ENCODE data around the gene ATF7. TPM values are rescaled to one million over a fixed set of nuclear protein-coding genes. Genes with fewer than 3 reads are reported as not detected.
"Not testable (repeated sequence)": the region's sequence is repeated elsewhere in the genome, so short reads cannot be mapped to it uniquely, and the experiment has no call there.

ATF7 gene
- polyA plus RNA-seq, 3 donors: 21.7 to 27.9 (median 24.4) TPM

- Mint-ChIP-seq H3K9me3 (no peaks in the 10 kb centered on the region), H3K36me3 (peaks cover 39 to 60% of the 10 kb centered on the region in 2 donors), H3K27me3 (ENCODE audit: low read depth in 3 of 3) (no peaks in the 10 kb centered on the region), H3K4me3 (no peak overlapping the region), H3K27ac (peak overlapping the region in 2 of 7 donors; percentile 2 to 10), H3K4me1 (no peaks in the 10 kb centered on the region)
- DNase-seq: no peak
- no CpG with 5 or more reads among the region's 2 CpGs for WGBS (ENCODE audit: insufficient coverage)
- intact Hi-C loops (cut with micrococcal nuclease): no loop called here
- Histone ChIP-seq H3K27me3 (ENCODE audit: control insufficient read depth in 2 of 2, insufficient read depth in 2 of 2, low read length in 2 of 2) (no peaks in the 10 kb centered on the region), H3K9ac (ENCODE audit: insufficient read depth, low read length, poor library complexity, severe bottlenecking) (no peak overlapping the region), H3K4me1 (ENCODE audit: control insufficient read depth in 1 of 2, insufficient read depth in 2 of 2, low read length in 2 of 2) (no peaks in the 10 kb centered on the region), H3K4me3 (replicated peaks in 1 of 3; ENCODE audit: low read depth in 2 of 3, low read length in 3 of 3) (no peak overlapping the region), H3K27ac (ENCODE audit: low read depth in 1 of 2, low read length in 2 of 2) (peak overlapping the region in 1 of 2 donors; percentile 26), H3K79me2 (ENCODE audit: insufficient read depth, low read length) (peaks cover 7% of the 10 kb centered on the region), H2AFZ (ENCODE audit: insufficient read depth, low read depth, low read length, poor library complexity, severe bottlenecking) (no peak overlapping the region), H4K20me1 (ENCODE audit: insufficient read depth, low read length) (no peaks in the 10 kb centered on the region), H3K9me3 (replicated peaks in 1 of 2; ENCODE audit: control insufficient read depth in 1 of 2, insufficient read depth in 1 of 2, low read length in 2 of 2) (no peaks in the 10 kb centered on the region), H3K36me3 (replicated peaks in 1 of 2; ENCODE audit: control insufficient read depth in 1 of 2, insufficient read depth in 2 of 2, low read length in 2 of 2) (peaks cover 36 to 63% of the 10 kb centered on the region in 2 donors), H3K4me2 (replicated peaks; ENCODE audit: extremely low read depth, low read length, poor library complexity, severe bottlenecking) (no peak overlapping the region)
- TF ChIP-seq CTCF (IDR thresholded peaks at IDR 0.05): no peak
Observed at GRCh38 chr12:53551889-53552291, 74.3 kb downstream of the ATF7 start.

- no peak overlapping the region for H2AFZ ChIP-seq (ENCODE audit: insufficient read depth, low read depth, low read length, poor library complexity, severe bottlenecking)
- 80% methylated on average over 1 of the region's 1 CpG for WGBS (ENCODE audit: insufficient coverage)
- H3K9me3 Mint-ChIP-seq: no peaks in the 10 kb centered on the region
- H3K27me3 Mint-ChIP-seq (ENCODE audit: low read depth in 3 of 3): no peaks in the 10 kb centered on the region
- H3K27ac ChIP-seq (ENCODE audit: low read depth in 1 of 2, low read length in 2 of 2): no peak overlapping the region
- no peak overlapping the region for H3K4me2 ChIP-seq (replicated peaks; ENCODE audit: extremely low read depth, low read length, poor library complexity, severe bottlenecking)
- no peaks in the 10 kb centered on the region for H3K27me3 ChIP-seq (ENCODE audit: control insufficient read depth in 2 of 2, insufficient read depth in 2 of 2, low read length in 2 of 2)
- H3K4me1 ChIP-seq (ENCODE audit: control insufficient read depth in 1 of 2, insufficient read depth in 2 of 2, low read length in 2 of 2): no peaks in the 10 kb centered on the region
- TF ChIP-seq CTCF (IDR thresholded peaks at IDR 0.05): no peak
- peaks cover 36 to 63% of the 10 kb centered on the region in 2 donors for H3K36me3 ChIP-seq (replicated peaks in 1 of 2; ENCODE audit: control insufficient read depth in 1 of 2, insufficient read depth in 2 of 2, low read length in 2 of 2)
- H3K9me3 ChIP-seq (replicated peaks in 1 of 2; ENCODE audit: control insufficient read depth in 1 of 2, insufficient read depth in 1 of 2, low read length in 2 of 2): no peaks in the 10 kb centered on the region
- H3K79me2 ChIP-seq (ENCODE audit: insufficient read depth, low read length): peaks cover 5% of the 10 kb centered on the region
- DNase-seq: no peak
- no peak overlapping the region for H3K4me3 Mint-ChIP-seq
- H3K27ac Mint-ChIP-seq: peak overlapping the region in 1 of 7 donors; percentile 6
- no peak overlapping the region for H3K9ac ChIP-seq (ENCODE audit: insufficient read depth, low read length, poor library complexity, severe bottlenecking)
- H3K4me3 ChIP-seq (replicated peaks in 1 of 3; ENCODE audit: low read depth in 2 of 3, low read length in 3 of 3): no peak overlapping the region
- H4K20me1 ChIP-seq (ENCODE audit: insufficient read depth, low read length): no peaks in the 10 kb centered on the region
- peaks cover 39 to 57% of the 10 kb centered on the region in 2 donors for H3K36me3 Mint-ChIP-seq
- intact Hi-C loops (cut with micrococcal nuclease): no loop called here
- no peaks in the 10 kb centered on the region for H3K4me1 Mint-ChIP-seq
Observed at GRCh38 chr12:53550595-53550994, 75.6 kb downstream of the ATF7 start.

DNA sequence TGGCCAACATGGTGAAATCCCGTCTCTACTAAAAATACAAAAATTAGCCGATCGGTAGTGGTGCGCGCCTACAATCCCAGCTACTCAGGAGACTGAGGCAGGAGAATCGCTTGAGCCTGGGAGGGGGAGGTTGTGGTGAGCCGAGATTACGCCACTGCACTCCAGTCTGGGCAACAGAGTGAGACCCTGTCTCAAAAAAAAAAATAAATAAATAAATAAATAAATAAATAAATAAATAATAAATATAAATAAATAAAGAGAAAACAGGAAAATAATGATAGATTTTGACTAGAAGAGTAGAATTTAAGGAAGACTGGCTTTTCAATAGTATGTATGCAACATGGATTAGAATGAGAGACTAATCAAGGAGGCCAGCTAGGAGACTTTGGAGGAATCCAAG is 76.1 kb downstream of the ATF7 start:
- H2AFZ ChIP-seq (ENCODE audit: insufficient read depth, low read depth, low read length, poor library complexity, severe bottlenecking); intact Hi-C loops (cut with micrococcal nuclease); H3K27me3 ChIP-seq (ENCODE audit: control insufficient read depth in 2 of 2, insufficient read depth in 2 of 2, low read length in 2 of 2); H3K4me3 ChIP-seq (replicated peaks in 1 of 3; ENCODE audit: low read depth in 2 of 3, low read length in 3 of 3); H3K9me3 ChIP-seq (replicated peaks in 1 of 2; ENCODE audit: control insufficient read depth in 1 of 2, insufficient read depth in 1 of 2, low read length in 2 of 2); H3K4me3 Mint-ChIP-seq; H3K27ac ChIP-seq (ENCODE audit: low read depth in 1 of 2, low read length in 2 of 2); H3K4me2 ChIP-seq (replicated peaks; ENCODE audit: extremely low read depth, low read length, poor library complexity, severe bottlenecking); H3K4me1 ChIP-seq (ENCODE audit: control insufficient read depth in 1 of 2, insufficient read depth in 2 of 2, low read length in 2 of 2); H3K9me3 Mint-ChIP-seq; H3K4me1 Mint-ChIP-seq; H4K20me1 ChIP-seq (ENCODE audit: insufficient read depth, low read length); H3K79me2 ChIP-seq (ENCODE audit: insufficient read depth, low read length); H3K27me3 Mint-ChIP-seq (ENCODE audit: low read depth in 3 of 3); H3K9ac ChIP-seq (ENCODE audit: insufficient read depth, low read length, poor library complexity, severe bottlenecking); DNase-seq: not testable (repeated sequence)
- WGBS (ENCODE audit: insufficient coverage): 95% methylated on average over 4 of the region's 8 CpGs
- Mint-ChIP-seq H3K36me3 (peaks cover 38 to 57% of the 10 kb centered on the region in 2 donors), H3K27ac (peak overlapping the region in 1 of 7 donors; percentile 6)
- peaks cover 36 to 63% of the 10 kb centered on the region in 2 donors for H3K36me3 ChIP-seq (replicated peaks in 1 of 2; ENCODE audit: control insufficient read depth in 1 of 2, insufficient read depth in 2 of 2, low read length in 2 of 2)

Data from CD14-positive monocyte (primary cell).